ENCODE measurements around the gene PAQR8. TPM values are rescaled to one million over a fixed set of nuclear protein-coding genes. Genes with fewer than 3 reads are reported as not detected.
A peak's percentile ranks its signal among the peaks of the same experiment; 100 is the strongest.

Gene PAQR8
- total and polyA plus RNA-seq, 2 donors (not counting 1 experiment from before 2014, with no cell fraction given): 2.6 to 6.1 TPM

- no peaks in the 10 kb centered on the region for H3K36me3 ChIP-seq (ENCODE audit: control insufficient read depth, insufficient read depth, low read length)
- H4K20me1 ChIP-seq (ENCODE audit: control insufficient read depth, extremely low read depth, insufficient read depth, low read length): no peaks in the 10 kb centered on the region
- no peak overlapping the region for H3K27ac ChIP-seq (ENCODE audit: insufficient read depth, low read length)
- no peaks in the 10 kb centered on the region for H3K4me1 ChIP-seq (ENCODE audit: control insufficient read depth, extremely low read depth, insufficient read depth, low read length)
- no peak overlapping the region for H3K4me2 ChIP-seq (ENCODE audit: extremely low read depth, insufficient read depth, low read length)
- DNase-seq (ENCODE audit: low read depth in 2 of 2): no peak
- H3K4me3 ChIP-seq (replicated peaks in 1 of 4; ENCODE audit: control extremely low read depth in 1 of 4, insufficient read depth in 1 of 4, low read depth in 3 of 4, low read length in 4 of 4): no peak overlapping the region
- no peak overlapping the region for H2AFZ ChIP-seq (ENCODE audit: low read length)
- H3K79me2 ChIP-seq (ENCODE audit: control insufficient read depth, insufficient read depth, low read length): no peaks in the 10 kb centered on the region
- no peak for TF ChIP-seq CTCF (conservative IDR thresholded peaks at IDR 0.05 in 1 of 2, IDR thresholded peaks at IDR 0.05 in 1 of 2; ENCODE audit: low read depth in 1 of 2, low read length in 2 of 2)
- TF ChIP-seq EZH2 (IDR thresholded peaks at IDR 0.05; ENCODE audit: low read length, missing control alignments): no peak
- no peaks in the 10 kb centered on the region for H3K27me3 ChIP-seq (ENCODE audit: control insufficient read depth, insufficient read depth, low read length)
- H3K9me3 ChIP-seq (ENCODE audit: control insufficient read depth, insufficient read depth, low read depth, low read length): no peaks in the 10 kb centered on the region
- H3K9ac ChIP-seq (ENCODE audit: insufficient read depth, low read length): no peak overlapping the region
Measured at GRCh38 chr6:52345311-52345710, 16.6 kb upstream of the PAQR8 start.

GRCh38 chr6:52346503-52346902, 15.4 kb upstream of the PAQR8 start:
- TF ChIP-seq CTCF (conservative IDR thresholded peaks at IDR 0.05 in 1 of 2, IDR thresholded peaks at IDR 0.05 in 1 of 2; ENCODE audit: low read depth in 1 of 2, low read length in 2 of 2) (no peak), EZH2 (IDR thresholded peaks at IDR 0.05; ENCODE audit: low read length, missing control alignments) (no peak)
- no peaks in the 10 kb centered on the region for H3K27me3 ChIP-seq (ENCODE audit: control insufficient read depth, insufficient read depth, low read length)
- H3K36me3 ChIP-seq (ENCODE audit: control insufficient read depth, insufficient read depth, low read length): no peaks in the 10 kb centered on the region
- no peak overlapping the region for H3K4me2 ChIP-seq (ENCODE audit: extremely low read depth, insufficient read depth, low read length)
- H2AFZ ChIP-seq (ENCODE audit: low read length): no peak overlapping the region
- no peaks in the 10 kb centered on the region for H3K79me2 ChIP-seq (ENCODE audit: control insufficient read depth, insufficient read depth, low read length)
- H3K9ac ChIP-seq (ENCODE audit: insufficient read depth, low read length): no peak overlapping the region
- H3K4me3 ChIP-seq (replicated peaks in 1 of 4; ENCODE audit: control extremely low read depth in 1 of 4, insufficient read depth in 1 of 4, low read depth in 3 of 4, low read length in 4 of 4): no peak overlapping the region
- no peaks in the 10 kb centered on the region for H3K4me1 ChIP-seq (ENCODE audit: control insufficient read depth, extremely low read depth, insufficient read depth, low read length)
- DNase-seq (ENCODE audit: low read depth in 2 of 2): peak in 1 of 2 donors; percentile 14
- H4K20me1 ChIP-seq (ENCODE audit: control insufficient read depth, extremely low read depth, insufficient read depth, low read length): no peaks in the 10 kb centered on the region
- H3K27ac ChIP-seq (ENCODE audit: insufficient read depth, low read length): no peak overlapping the region
- no peaks in the 10 kb centered on the region for H3K9me3 ChIP-seq (ENCODE audit: control insufficient read depth, insufficient read depth, low read depth, low read length)

DNA sequence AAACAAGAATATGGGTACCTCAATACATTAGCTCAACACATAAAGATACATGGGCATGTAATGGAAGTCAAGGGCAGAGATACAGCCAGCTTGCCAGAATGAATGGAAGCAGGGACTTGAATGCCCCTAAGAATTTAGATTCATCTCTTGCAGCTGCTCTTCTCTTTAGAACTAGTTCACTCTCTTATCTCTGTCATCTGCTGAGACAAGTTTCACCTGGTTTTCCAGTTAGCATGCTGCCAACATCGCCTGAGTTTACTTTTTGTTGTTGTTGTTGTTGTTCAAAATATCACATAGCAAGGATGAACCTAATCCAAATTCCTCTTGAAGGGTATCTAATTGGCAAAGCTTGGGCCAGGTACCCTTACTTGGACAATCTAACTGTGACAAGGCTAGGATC, 14.1 kb upstream of the PAQR8 start:
- Histone ChIP-seq H4K20me1 (ENCODE audit: control insufficient read depth, extremely low read depth, insufficient read depth, low read length) (no peaks in the 10 kb centered on the region), H3K79me2 (ENCODE audit: control insufficient read depth, insufficient read depth, low read length) (no peaks in the 10 kb centered on the region), H3K9ac (ENCODE audit: insufficient read depth, low read length) (no peak overlapping the region), H3K36me3 (ENCODE audit: control insufficient read depth, insufficient read depth, low read length) (no peaks in the 10 kb centered on the region), H3K4me3 (replicated peaks in 1 of 4; ENCODE audit: control extremely low read depth in 1 of 4, insufficient read depth in 1 of 4, low read depth in 3 of 4, low read length in 4 of 4) (no peak overlapping the region), H3K9me3 (ENCODE audit: control insufficient read depth, insufficient read depth, low read depth, low read length) (no peaks in the 10 kb centered on the region), H3K4me1 (ENCODE audit: control insufficient read depth, extremely low read depth, insufficient read depth, low read length) (peaks cover 3% of the 10 kb centered on the region), H3K27ac (ENCODE audit: insufficient read depth, low read length) (no peak overlapping the region), H2AFZ (ENCODE audit: low read length) (no peak overlapping the region), H3K27me3 (ENCODE audit: control insufficient read depth, insufficient read depth, low read length) (no peaks in the 10 kb centered on the region), H3K4me2 (ENCODE audit: extremely low read depth, insufficient read depth, low read length) (no peak overlapping the region)
- no peak for DNase-seq (ENCODE audit: low read depth in 2 of 2)
- TF ChIP-seq CTCF (conservative IDR thresholded peaks at IDR 0.05 in 1 of 2, IDR thresholded peaks at IDR 0.05 in 1 of 2; ENCODE audit: low read depth in 1 of 2, low read length in 2 of 2) (no peak), EZH2 (IDR thresholded peaks at IDR 0.05; ENCODE audit: low read length, missing control alignments) (no peak)
